Suprapubic skin (tissue), 4 donors: ENCODE data around the gene BACE1. TPM values are rescaled to one million over a fixed set of nuclear protein-coding genes. Genes with fewer than 3 reads are reported as not detected.

ENCODE experiments used
- DNase-seq, 2 donors: peaks; one replicate each; pipeline ENCODE4 v3.0.0-alpha.2; 2019; ENCODE audit warnings: low spot score in 2 of 2
- H3K27ac ChIP-seq: fragments of 200-600 bp; sonication (generic); one replicate; pipeline ENCODE4 v1.5.1; 2019
- H3K27me3 ChIP-seq: fragments of 200-600 bp; sonication (generic); one replicate; pipeline ENCODE4 v1.5.1; 2019
- H3K36me3 ChIP-seq: fragments of 200-600 bp; sonication (generic); one replicate; pipeline ENCODE4 v1.5.1; 2019
- H3K4me1 ChIP-seq: fragments of 200-600 bp; sonication (generic); one replicate; pipeline ENCODE4 v1.5.1; 2019
- H3K4me3 ChIP-seq: fragments of 200-600 bp; sonication (generic); one replicate; pipeline ENCODE4 v1.5.1; 2019; ENCODE audit warnings: mild to moderate bottlenecking
- H3K9me3 ChIP-seq: fragments of 200-600 bp; sonication (generic); one replicate; pipeline ENCODE4 v1.5.1; 2019
- EP300 ChIP-seq: sonication (generic); formaldehyde crosslinking; IDR thresholded peaks from one replicate; pipeline ENCODE4 v1.6.1; 2017; ENCODE audit warnings: antibody characterized with exemption
- POLR2A ChIP-seq, 2 donors: fragments of 450-650 bp; IDR thresholded peaks; one replicate each; pipeline ENCODE4 v1.6.1; 2017; ENCODE audit warnings: antibody characterized with exemption in 2 of 2, mild to moderate bottlenecking in 2 of 2, moderate library complexity in 2 of 2
- POLR2AphosphoS5 ChIP-seq, 3 donors: sonication (generic); formaldehyde crosslinking; IDR thresholded peaks; one replicate each; pipeline ENCODE4 v1.6.1; 2017; ENCODE audit warnings: antibody characterized with exemption in 3 of 3
- WGBS: methylation state at CpG from one replicate; pipeline ENCODE4 v1.1.5; 2018; 5-methylcytosine and 5-hydroxymethylcytosine counted together
- total RNA-seq, 4 donors: library from RNA; depleted of rRNA; stranded (reverse); fragments of >200 nt; gene quantifications; one replicate each; pipeline ENCODE4 v1.1.0, GENCODE V29; 2016
- TF ChIP-seq, protein P1 (sequence below), 2 donors: fragments of 200-600 bp in 1 of 2; fragments of 450-650 bp in 1 of 2; sonication (generic) in 1 of 2; IDR thresholded peaks; one replicate each; pipeline ENCODE4 v1.5.1; 2016 to 2019; ENCODE audit warnings: antibody characterized with exemption in 2 of 2, mild to moderate bottlenecking in 1 of 2, moderate library complexity in 1 of 2

BACE1 gene
- total RNA-seq = 10 to 100 TPM; 13.8 to 35.6 (median 18.0) TPM

DNA sequence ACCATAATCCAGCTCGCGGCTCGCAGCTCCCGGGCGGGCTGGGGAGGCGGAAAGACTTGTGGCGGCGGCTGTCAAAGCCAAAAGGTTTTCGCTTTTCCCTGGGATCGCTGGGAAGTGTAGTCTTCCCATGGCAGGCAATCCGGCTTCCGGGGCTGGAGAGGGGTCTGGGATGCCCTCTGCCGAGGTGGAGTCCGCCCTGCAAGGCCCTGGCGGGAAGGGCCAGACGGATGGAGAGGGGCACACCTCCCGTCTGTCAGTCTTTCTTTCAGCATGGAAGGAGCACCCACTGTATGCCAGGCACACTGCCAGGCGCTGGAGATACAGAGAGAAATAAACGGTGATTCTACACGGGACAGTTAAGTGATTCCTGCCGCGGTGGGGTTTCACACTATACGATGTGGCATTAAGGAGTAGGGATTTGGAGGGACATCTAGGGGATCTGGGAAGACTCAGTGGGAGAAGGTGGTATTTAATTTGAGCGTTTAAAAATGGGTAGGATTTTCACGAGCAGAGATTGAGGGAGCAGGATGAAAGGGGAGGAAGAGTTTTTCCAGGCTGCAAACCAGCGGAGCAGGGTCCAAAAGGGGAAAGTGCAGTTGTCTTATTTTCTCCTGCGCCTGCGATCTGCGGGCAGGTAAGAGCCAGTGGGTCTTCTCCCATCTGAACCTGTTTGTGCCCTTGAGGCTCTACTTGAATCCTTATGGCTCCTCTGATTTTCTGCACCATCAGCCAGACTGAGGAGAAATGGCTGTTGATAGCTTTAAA lies at the start of gene BACE1:
BACE1 (minus strand) TSS at position 60 of the 765 bp plus-strand sequence. CDS start 461 bp downstream, outside the sequence.
- peak; percentile 83 to 87 for DNase-seq
- H3K9me3 ChIP-seq = no peaks in the 10 kb centered on the region
- peak within 1 kb of the TSS; percentile 15 for H3K27ac ChIP-seq
- no peaks in the 10 kb centered on the region for H3K27me3 ChIP-seq
- TF ChIP-seq POLR2AphosphoS5 (IDR thresholded peaks at IDR 0.05) (no peak), POLR2A (IDR thresholded peaks at IDR 0.05) (no peak), EP300 (no peak)
- TF ChIP-seq, protein P1, sequence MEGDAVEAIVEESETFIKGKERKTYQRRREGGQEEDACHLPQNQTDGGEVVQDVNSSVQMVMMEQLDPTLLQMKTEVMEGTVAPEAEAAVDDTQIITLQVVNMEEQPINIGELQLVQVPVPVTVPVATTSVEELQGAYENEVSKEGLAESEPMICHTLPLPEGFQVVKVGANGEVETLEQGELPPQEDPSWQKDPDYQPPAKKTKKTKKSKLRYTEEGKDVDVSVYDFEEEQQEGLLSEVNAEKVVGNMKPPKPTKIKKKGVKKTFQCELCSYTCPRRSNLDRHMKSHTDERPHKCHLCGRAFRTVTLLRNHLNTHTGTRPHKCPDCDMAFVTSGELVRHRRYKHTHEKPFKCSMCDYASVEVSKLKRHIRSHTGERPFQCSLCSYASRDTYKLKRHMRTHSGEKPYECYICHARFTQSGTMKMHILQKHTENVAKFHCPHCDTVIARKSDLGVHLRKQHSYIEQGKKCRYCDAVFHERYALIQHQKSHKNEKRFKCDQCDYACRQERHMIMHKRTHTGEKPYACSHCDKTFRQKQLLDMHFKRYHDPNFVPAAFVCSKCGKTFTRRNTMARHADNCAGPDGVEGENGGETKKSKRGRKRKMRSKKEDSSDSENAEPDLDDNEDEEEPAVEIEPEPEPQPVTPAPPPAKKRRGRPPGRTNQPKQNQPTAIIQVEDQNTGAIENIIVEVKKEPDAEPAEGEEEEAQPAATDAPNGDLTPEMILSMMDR (IDR thresholded peaks at IDR 0.05) = no peak
- H3K4me3 ChIP-seq = peak within 1 kb of the TSS; percentile 88
- 9% methylated on average over 13 of the region's 29 CpGs for WGBS
- H3K36me3 ChIP-seq = no peaks in the 10 kb centered on the region
- peaks cover 29% of the 10 kb centered on the region for H3K4me1 ChIP-seq

DNA sequence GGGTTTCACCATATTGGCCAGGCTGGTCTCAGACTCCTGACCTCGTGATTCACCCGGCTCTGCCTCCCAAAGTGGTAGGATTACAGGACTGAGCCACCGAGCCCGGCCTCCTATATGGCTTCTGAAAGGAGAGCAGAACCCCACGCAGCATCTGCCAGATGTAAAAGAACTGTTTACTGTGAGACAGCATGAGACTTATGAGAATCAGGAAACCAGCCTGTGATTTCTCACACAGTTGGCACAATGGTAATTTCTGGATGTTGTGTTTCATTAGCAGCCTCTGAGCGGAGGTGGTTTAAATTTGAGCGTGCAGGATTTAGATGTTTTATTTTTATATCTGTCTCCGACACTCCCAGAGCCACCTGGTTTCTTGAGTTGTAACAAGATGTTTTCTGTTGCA lies 45.4 kb upstream of the BACE1 start:
- no peak for DNase-seq
- Histone ChIP-seq H3K4me1 (no peaks in the 10 kb centered on the region), H3K27me3 (no peaks in the 10 kb centered on the region), H3K9me3 (no peaks in the 10 kb centered on the region), H3K36me3 (peaks cover 67% of the 10 kb centered on the region), H3K27ac (no peak overlapping the region), H3K4me3 (no peak overlapping the region)
- TF ChIP-seq EP300 = no peak
- 86% methylated on average over 8 of the region's 8 CpGs for WGBS

DNA sequence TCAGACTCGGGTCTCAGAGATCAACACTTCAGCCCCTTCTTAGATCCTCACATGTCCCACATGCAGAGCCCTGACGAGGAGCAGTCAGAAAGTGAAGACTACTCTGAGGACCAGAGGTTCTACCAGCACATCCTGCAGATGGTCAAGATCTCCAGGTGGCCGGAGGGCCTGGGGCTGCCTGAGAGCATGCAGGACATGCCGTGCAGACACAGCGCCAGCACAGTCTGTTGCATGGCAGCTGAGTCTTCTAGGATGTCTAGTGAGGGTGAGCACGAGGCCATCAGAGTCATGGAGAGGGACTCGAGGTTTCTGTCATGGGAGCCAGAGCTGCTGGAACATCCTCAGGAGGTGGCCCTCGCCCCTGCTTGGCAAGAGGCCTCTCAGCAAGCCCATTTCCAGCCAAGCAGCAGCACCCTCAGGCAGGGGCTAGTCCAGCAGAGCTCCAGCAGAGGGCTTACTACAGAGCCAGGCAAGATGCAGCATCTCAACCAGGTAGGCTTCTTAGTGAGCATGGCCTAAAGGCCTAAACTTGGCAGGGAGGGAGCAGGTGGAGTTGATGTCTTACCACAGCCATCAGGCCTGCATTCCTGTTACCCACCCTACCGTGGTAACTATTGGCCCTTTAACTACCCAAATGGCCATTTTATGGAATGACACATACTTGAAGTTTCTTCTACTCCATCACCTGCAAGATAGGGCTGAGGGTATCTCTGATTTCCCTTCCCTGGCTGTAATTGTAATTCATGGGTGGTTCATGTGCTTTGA lies 40.3 kb upstream of the BACE1 start:
- Histone ChIP-seq H3K9me3 (no peaks in the 10 kb centered on the region), H3K4me1 (no peaks in the 10 kb centered on the region), H3K36me3 (peaks cover 72% of the 10 kb centered on the region), H3K27ac (no peak overlapping the region), H3K4me3 (no peak overlapping the region), H3K27me3 (no peaks in the 10 kb centered on the region)
- TF ChIP-seq POLR2AphosphoS5 (IDR thresholded peaks at IDR 0.05) (no peak), EP300 (no peak), POLR2A (IDR thresholded peaks at IDR 0.05) (no peak)
- TF ChIP-seq, protein P1 (IDR thresholded peaks at IDR 0.05) = no peak
- no peak for DNase-seq
- 78% methylated on average over 7 of the region's 9 CpGs for WGBS

DNA sequence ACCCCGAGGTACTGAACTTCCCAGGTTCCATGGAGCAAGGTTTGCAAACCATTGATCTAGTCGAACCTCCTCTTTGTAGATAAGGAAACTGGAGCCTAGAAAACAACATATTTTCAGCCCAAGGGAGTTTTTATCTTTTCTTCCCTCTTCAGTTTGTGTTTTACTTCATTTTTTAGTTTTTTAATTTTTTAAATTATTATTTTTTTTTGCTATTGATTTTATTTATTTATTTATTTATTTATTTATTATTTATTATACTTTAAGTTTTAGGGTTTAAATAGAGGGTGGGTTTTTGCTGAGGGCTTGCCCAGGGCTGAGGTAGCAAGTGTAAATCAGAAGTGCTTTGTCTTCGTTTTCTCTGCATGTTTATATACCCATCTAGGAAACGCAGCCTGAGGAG lies 38.5 kb upstream of the BACE1 start:
- TF ChIP-seq EP300 (no peak), POLR2A (IDR thresholded peaks at IDR 0.05) (no peak), POLR2AphosphoS5 (IDR thresholded peaks at IDR 0.05) (no peak)
- TF ChIP-seq, protein P1 (IDR thresholded peaks at IDR 0.05) = no peak
- 92% methylated on average over 4 of the region's 4 CpGs for WGBS
- H3K36me3 ChIP-seq = peaks cover 64% of the 10 kb centered on the region

DNA sequence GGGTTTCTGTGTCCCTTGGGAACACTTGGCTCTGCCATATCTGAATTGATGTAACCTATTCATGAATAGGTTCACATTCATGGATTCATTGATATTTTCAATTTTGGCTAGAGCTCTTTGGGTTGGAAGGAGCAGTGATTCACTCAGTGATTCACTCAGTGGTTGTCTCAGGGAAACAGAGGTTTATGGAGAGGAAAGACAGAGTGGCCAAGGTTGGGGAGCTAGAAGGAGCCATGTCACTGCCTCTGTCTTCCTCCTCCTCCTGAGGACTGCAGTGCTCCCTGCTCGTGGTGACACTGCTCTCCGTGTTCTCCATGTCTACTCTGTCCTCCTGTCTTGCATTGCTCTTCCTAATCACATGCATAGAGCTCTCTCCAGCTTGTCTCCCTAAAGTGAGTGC lies 29.0 kb upstream of the BACE1 start:
- H3K4me1 ChIP-seq = no peaks in the 10 kb centered on the region
- no peak overlapping the region for H3K27ac ChIP-seq
- H3K36me3 ChIP-seq = peaks cover 74% of the 10 kb centered on the region
- no peak for TF ChIP-seq POLR2A (IDR thresholded peaks at IDR 0.05)
- no peak for TF ChIP-seq POLR2AphosphoS5 (IDR thresholded peaks at IDR 0.05)
- TF ChIP-seq, protein P1 (IDR thresholded peaks at IDR 0.05) = no peak
- TF ChIP-seq EP300 = no peak
- WGBS = 92% methylated on average over 2 of the region's 2 CpGs
- H3K9me3 ChIP-seq = no peaks in the 10 kb centered on the region
- no peaks in the 10 kb centered on the region for H3K27me3 ChIP-seq
- H3K4me3 ChIP-seq = no peak overlapping the region
- DNase-seq = no peak

More for the DNA sequence above, 38.5 kb upstream of the BACE1 start:
- no peak overlapping the region for H3K27ac ChIP-seq
- no peaks in the 10 kb centered on the region for H3K9me3 ChIP-seq
- H3K4me3 ChIP-seq = no peak overlapping the region
- DNase-seq = no peak
- no peaks in the 10 kb centered on the region for H3K27me3 ChIP-seq
- no peaks in the 10 kb centered on the region for H3K4me1 ChIP-seq
